IMR-90 (cell line): ENCODE data around the gene PTPRN2.

Experiments used
- CHD1 ChIP-seq: IDR thresholded peaks from 2 replicates; pipeline ENCODE4 v1.6.1; 2012; ENCODE audit warnings: low read depth, low read length, improper control_type of control experiment
- FOS ChIP-seq: fragments of 150-350 bp; IDR thresholded peaks from 2 replicates; pipeline ENCODE4 v1.6.1; 2016; ENCODE audit warnings: low read depth, low read length
- MAFK ChIP-seq: IDR thresholded peaks from 2 replicates; pipeline ENCODE4 v1.6.1; 2012; ENCODE audit warnings: low read depth, low read length, improper control_type of control experiment
- MAZ ChIP-seq: IDR thresholded peaks from 2 replicates; pipeline ENCODE4 v1.6.1; 2012; ENCODE audit warnings: low read depth, mild to moderate bottlenecking, low read length, improper control_type of control experiment, moderate library complexity, borderline replicate concordance
- MXI1 ChIP-seq: IDR thresholded peaks from 2 replicates; pipeline ENCODE4 v1.6.1; 2012; ENCODE audit warnings: low read depth, mild to moderate bottlenecking, low read length, moderate library complexity, borderline replicate concordance
- NFE2L2 ChIP-seq: fragments of 150-350 bp; IDR thresholded peaks from 2 replicates; pipeline ENCODE4 v1.6.1; 2016; ENCODE audit warnings: low read depth, mild to moderate bottlenecking, low read length
- POLR2A ChIP-seq: IDR thresholded peaks from 2 replicates; pipeline ENCODE4 v1.6.1; 2012; ENCODE audit warnings: mild to moderate bottlenecking, low read depth, low read length
- RAD21 ChIP-seq: IDR thresholded peaks from 2 replicates; pipeline ENCODE4 v1.6.1; 2012; ENCODE audit warnings: low read length, improper control_type of control experiment
- RCOR1 ChIP-seq: IDR thresholded peaks from 2 replicates; pipeline ENCODE4 v1.6.1; 2012; ENCODE audit warnings: mild to moderate bottlenecking, low read length, improper control_type of control experiment; ENCODE audit not compliant: insufficient replicate concordance
- SMC3 ChIP-seq: fragments of 150-350 bp; IDR thresholded peaks from 2 replicates; pipeline ENCODE4 v1.6.1; 2016; ENCODE audit warnings: low read depth, mild to moderate bottlenecking, antibody characterized with exemption, low read length, moderate library complexity
- TF ChIP-seq, protein P1 (sequence below): conservative IDR thresholded peaks from 2 replicates; pipeline ENCODE4 v1.5.1; 2012; ENCODE audit warnings: mild to moderate bottlenecking, low read depth, low read length, improper control_type of control experiment
- TF ChIP-seq, protein P2 (sequence below): fragments of 150-350 bp; IDR thresholded peaks from 2 replicates; pipeline ENCODE4 v1.6.1; 2017; ENCODE audit warnings: mild to moderate bottlenecking, antibody characterized with exemption, low read length, low read depth
- TF ChIP-seq, protein P3 (sequence below): fragments of 150-350 bp; IDR thresholded peaks from 2 replicates; pipeline ENCODE4 v1.6.1; 2016; ENCODE audit warnings: low read depth, mild to moderate bottlenecking, low read length, moderate library complexity, borderline replicate concordance

DNA sequence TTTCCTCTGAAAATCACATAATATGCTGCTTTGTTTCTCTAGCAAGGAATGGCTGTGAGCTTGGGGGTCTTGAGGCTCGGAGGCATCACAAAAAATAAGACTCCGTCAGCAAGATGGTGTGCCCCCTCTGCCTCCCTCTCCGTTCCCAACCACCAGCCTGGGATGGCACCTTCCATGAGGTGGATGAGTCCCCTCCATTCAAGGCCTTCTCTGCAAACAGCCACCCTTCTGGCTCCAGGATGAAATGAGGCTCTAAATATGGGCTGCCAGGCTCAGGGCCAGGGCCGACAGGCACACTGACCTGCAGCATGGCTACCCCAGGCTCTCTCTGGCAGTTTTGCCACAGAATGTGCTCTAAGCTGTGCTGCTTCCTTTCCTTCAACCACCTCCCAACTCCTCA lies 521.5 kb downstream of the PTPRN2 start:
- TF ChIP-seq RAD21 (no peak), RCOR1 (no peak), SMC3 (no peak), CHD1 (no peak), POLR2A (no peak), MXI1 (no peak), MAZ (no peak), NFE2L2 (no peak), FOS (no peak), MAFK (no peak)
- TF ChIP-seq, protein P1, sequence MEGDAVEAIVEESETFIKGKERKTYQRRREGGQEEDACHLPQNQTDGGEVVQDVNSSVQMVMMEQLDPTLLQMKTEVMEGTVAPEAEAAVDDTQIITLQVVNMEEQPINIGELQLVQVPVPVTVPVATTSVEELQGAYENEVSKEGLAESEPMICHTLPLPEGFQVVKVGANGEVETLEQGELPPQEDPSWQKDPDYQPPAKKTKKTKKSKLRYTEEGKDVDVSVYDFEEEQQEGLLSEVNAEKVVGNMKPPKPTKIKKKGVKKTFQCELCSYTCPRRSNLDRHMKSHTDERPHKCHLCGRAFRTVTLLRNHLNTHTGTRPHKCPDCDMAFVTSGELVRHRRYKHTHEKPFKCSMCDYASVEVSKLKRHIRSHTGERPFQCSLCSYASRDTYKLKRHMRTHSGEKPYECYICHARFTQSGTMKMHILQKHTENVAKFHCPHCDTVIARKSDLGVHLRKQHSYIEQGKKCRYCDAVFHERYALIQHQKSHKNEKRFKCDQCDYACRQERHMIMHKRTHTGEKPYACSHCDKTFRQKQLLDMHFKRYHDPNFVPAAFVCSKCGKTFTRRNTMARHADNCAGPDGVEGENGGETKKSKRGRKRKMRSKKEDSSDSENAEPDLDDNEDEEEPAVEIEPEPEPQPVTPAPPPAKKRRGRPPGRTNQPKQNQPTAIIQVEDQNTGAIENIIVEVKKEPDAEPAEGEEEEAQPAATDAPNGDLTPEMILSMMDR: no peak
- TF ChIP-seq, protein P2, sequence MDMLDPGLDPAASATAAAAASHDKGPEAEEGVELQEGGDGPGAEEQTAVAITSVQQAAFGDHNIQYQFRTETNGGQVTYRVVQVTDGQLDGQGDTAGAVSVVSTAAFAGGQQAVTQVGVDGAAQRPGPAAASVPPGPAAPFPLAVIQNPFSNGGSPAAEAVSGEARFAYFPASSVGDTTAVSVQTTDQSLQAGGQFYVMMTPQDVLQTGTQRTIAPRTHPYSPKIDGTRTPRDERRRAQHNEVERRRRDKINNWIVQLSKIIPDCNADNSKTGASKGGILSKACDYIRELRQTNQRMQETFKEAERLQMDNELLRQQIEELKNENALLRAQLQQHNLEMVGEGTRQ: no peak
- TF ChIP-seq, protein P3, sequence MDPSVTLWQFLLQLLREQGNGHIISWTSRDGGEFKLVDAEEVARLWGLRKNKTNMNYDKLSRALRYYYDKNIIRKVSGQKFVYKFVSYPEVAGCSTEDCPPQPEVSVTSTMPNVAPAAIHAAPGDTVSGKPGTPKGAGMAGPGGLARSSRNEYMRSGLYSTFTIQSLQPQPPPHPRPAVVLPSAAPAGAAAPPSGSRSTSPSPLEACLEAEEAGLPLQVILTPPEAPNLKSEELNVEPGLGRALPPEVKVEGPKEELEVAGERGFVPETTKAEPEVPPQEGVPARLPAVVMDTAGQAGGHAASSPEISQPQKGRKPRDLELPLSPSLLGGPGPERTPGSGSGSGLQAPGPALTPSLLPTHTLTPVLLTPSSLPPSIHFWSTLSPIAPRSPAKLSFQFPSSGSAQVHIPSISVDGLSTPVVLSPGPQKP: no peak
